Limb (tissue), 2 donors: ENCODE measurements around the gene LILRA5.
"Not testable (repeated sequence)": the region's sequence is repeated elsewhere in the genome, so short reads cannot be mapped to it uniquely, and the experiment has no call there.

Experiments
- DNase-seq, 2 donors: peaks; one replicate each; pipeline ENCODE4 v3.0.0-alpha.2; 2016; ENCODE audit errors: extremely low spot score in 2 of 2

The LILRA5 gene

GRCh38 chr19:54305141-54305540, 7.8 kb downstream of the LILRA5 start:
- no peak for DNase-seq

GRCh38 chr19:54302257-54302656, 10.7 kb downstream of the LILRA5 start:
- no peak for DNase-seq

GRCh38 chr19:54299515-54299914, 13.5 kb downstream of the LILRA5 start:
- no peak for DNase-seq

GRCh38 chr19:54299126-54299498, 13.9 kb downstream of the LILRA5 start:
- no peak for DNase-seq

GRCh38 chr19:54298357-54299125, 14.4 kb downstream of the LILRA5 start:
- DNase-seq, result no peak

GRCh38 chr19:54297759-54298305, 15.1 kb downstream of the LILRA5 start:
- DNase-seq, result no peak

GRCh38 chr19:54294539-54294938, 18.4 kb downstream of the LILRA5 start:
- DNase-seq, result no peak

- not testable (repeated sequence) for DNase-seq
Observed at GRCh38 chr19:54289160-54289559, 23.8 kb downstream of the LILRA5 start.

- no peak for DNase-seq
Observed at GRCh38 chr19:54287456-54287855, 25.5 kb downstream of the LILRA5 start.

- not testable (repeated sequence) for DNase-seq
Observed at GRCh38 chr19:54286283-54286682, 26.7 kb downstream of the LILRA5 start.

- not testable (repeated sequence) for DNase-seq
Observed at GRCh38 chr19:54285427-54286056, 27.4 kb downstream of the LILRA5 start.

GRCh38 chr19:54282686-54283470, 30.1 kb downstream of the LILRA5 start:
- DNase-seq, result no peak

GRCh38 chr19:54281729-54282075, 31.3 kb downstream of the LILRA5 start:
- not testable (repeated sequence) for DNase-seq

GRCh38 chr19:54281007-54281728, 31.8 kb downstream of the LILRA5 start, which contains the start of gene LILRB2:
Gene LILRB2 (minus strand): TSS chr19:54281110. CDS start chr19:54280496, 614 bp downstream.
- DNase-seq, result no peak

- not testable (repeated sequence) for DNase-seq
Observed at GRCh38 chr19:54280441-54280840, 32.5 kb downstream of the LILRA5 start.

- DNase-seq, result not testable (repeated sequence)
Observed at GRCh38 chr19:54280025-54280424, 32.9 kb downstream of the LILRA5 start.

GRCh38 chr19:54279406-54279962, 33.5 kb downstream of the LILRA5 start:
- no peak for DNase-seq

- not testable (repeated sequence) for DNase-seq
Observed at GRCh38 chr19:54278571-54279195, 34.3 kb downstream of the LILRA5 start.

- not testable (repeated sequence) for DNase-seq
Observed at GRCh38 chr19:54278056-54278455, 34.9 kb downstream of the LILRA5 start.

GRCh38 chr19:54277111-54277615, 35.8 kb downstream of the LILRA5 start:
- not testable (repeated sequence) for DNase-seq
